Epidermal melanocyte (primary cell): ENCODE data around the gene ALX4.

Experiments used
- DNase-seq: peaks from one replicate; pipeline ENCODE4 v3.0.0; 2011; ENCODE audit warnings: low spot score; ENCODE audit not compliant: insufficient read length

Gene ALX4

GRCh38 chr11:44244639-44245310, 65.2 kb downstream of the ALX4 start:
- no peak for DNase-seq

DNA sequence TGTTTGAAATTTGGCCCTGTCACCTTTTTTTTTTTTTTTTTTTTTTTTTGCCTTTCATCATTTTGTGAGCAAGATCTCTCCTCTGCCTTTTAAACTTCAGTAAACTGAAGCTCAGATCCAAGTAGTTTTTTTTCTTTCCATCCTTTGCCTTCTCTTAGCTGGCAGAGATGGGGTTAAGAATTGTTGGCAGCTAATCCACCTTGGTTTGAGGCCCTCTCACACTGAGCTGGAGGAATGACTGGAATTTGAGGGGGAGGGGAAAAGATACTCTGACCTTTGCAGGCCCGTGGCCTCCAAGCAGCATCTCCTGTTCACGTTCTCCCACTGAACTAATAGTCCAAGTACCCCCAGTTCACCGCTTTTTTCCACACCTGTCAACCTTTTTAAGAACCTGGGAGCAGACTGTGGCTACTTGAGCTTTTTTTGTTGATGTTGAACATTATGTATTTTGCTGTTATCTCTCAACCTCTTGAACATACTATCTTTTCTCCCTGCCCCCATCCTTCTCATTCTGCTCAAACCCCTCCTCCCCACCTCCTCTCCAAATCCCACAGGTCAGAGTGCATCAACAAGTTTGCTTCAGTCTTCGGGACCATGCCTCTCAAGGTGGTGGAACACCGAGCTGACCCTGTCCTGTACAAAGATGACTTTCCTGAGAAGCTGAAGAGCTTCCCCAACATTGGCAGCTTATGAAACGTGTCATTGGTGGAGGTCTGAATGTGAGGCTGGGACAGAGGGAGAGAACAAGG, 66.2 kb downstream of the ALX4 start:
- no peak for DNase-seq

DNA sequence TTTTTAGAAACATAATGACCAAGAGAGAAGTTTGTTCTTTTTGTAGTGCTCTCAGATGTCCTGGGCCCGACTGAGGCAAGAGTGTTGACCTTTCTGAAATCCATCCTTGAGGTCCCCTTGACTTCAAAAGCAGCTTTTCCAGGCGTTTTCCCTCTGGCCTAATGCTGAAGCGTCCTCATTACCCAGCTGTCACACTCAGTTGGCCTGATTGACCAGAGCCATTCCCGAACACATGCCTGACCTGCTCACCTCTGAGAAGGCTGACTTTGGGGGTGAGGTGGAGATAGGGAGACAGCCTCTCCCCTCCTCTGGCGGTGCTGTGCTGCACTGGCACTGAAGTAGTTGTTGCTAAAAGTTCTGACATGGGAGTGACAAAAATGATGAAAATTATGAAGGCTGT, 66.9 kb downstream of the ALX4 start:
- no peak for DNase-seq

- DNase-seq, result no peak
These were observed 68.1 kb downstream of the ALX4 start for GRCh38 chr11:44241851-44242250.

DNA sequence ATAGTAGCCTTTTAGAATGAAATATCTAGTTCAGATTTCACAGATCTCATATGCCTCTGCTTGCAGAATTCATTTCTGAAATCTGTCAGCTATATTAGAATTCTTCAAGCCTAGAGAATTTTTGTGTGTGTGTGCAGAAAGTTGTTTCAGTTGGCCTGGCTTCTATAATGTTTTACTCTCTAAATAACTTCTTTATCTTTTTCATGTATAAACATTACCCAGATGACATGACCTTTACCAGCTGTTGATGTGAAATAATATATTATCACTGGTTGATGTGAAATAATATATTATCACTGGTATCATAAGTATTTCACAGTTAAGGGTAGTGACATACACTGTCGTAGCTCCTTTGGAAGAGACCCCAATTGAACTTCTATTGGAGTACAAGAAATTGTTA, 72.8 kb downstream of the ALX4 start:
- no peak for DNase-seq

DNA sequence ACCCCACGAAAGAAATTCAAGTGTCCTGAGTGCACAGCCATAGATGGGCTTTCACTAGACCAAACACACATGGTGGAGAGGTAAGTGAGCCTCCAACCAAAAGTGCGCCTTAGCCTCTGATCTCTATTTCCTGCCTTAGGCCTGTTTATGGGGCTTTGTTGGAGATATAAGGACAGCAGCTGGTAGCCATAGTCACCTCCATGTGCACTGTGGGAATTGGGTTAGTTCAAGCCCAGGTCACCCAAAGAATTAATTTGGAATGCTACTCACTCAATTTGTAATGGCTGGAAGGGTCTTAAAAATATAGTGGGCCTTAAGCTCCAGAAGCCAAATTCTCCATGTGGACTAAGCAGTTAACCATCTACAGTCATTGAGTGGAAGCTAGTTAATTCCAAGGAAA, 73.6 kb downstream of the ALX4 start:
- no peak for DNase-seq

DNA sequence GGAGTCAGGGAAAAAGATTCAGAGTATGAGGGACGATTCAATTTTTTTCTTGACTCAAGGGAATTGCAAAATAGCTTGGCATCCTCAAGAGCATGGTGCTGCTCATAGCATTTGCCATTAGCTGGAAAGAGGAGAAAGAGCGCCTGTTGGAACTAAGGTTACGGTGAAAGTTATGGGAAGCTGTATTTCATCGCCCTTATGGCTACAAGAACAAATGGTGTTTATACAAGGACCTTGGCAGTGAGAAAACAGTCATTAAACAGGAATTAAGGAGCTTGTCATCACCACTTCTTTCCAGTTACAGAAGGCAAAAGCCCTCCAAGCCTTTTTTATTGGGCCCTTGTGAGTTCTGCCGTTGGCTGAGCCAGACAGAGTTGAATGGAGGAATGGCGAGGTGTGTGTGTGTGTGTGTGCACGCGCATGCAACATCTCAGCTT, 74.2 kb downstream of the ALX4 start:
- DNase-seq, result no peak

- DNase-seq, result no peak
These were observed 80.3 kb downstream of the ALX4 start for GRCh38 chr11:44229624-44230023.

DNA sequence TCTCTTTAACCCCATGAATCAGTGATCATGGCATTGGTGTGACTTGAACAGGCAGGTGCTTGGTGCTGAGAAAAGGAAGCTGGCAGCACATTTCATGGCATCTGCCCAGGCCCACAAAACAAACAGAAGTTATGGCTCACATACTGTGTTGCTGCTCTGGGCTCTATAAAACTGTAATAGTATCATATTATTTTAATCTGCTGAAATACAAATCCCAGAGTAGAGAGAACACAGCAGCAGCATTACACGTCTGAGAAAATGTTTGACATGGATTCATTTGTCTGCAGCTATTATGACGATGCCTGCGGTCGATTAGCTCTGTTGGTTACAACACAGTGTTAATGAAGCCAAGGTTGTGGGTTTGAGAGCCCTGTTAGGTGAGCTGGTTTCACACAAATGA, 80.8 kb downstream of the ALX4 start:
- no peak for DNase-seq

- DNase-seq, result no peak
These were observed 81.6 kb downstream of the ALX4 start for GRCh38 chr11:44228379-44228778.

DNA sequence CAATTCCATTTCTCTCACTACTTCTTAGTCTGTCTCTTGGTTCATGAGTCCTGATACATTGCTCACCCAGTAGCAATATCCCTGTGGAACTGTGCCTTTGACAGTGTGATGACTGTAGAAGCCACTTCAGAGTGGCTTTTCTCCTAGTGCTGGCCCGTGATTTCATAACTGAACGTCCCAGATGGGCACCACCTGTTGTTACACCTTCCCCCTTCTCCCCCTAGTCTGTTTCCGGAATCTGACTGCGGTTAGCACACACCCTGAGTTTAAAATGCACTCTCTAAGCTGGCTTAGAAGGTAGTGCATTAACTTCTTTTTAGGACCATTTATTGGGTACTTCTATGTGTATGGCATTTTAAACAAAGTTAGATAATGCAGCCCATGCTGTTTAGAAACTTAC, 83.0 kb downstream of the ALX4 start:
- DNase-seq, result no peak

GRCh38 chr11:44226490-44226889, 83.4 kb downstream of the ALX4 start:
- DNase-seq, result no peak

- no peak for DNase-seq
These were observed 85.0 kb downstream of the ALX4 start for GRCh38 chr11:44224867-44225501.

DNA sequence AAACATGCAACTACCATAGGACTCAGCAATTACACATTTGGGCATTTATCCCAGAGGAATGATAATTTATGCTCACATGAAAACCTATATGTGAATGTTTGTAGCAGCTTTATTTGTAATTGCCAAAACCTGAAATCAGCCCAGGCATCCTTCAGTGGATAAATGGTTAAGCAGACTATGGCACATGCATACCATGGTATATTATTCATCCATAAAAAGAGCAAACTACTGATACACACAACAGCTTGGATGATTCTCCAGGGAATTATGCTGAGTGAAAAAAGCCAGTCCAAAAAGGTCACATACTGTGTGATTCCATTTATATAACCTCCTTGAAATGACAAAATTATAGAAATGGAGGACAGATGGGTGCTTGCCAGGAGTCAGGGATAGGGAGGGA, 86.7 kb downstream of the ALX4 start:
- DNase-seq, result no peak

DNA sequence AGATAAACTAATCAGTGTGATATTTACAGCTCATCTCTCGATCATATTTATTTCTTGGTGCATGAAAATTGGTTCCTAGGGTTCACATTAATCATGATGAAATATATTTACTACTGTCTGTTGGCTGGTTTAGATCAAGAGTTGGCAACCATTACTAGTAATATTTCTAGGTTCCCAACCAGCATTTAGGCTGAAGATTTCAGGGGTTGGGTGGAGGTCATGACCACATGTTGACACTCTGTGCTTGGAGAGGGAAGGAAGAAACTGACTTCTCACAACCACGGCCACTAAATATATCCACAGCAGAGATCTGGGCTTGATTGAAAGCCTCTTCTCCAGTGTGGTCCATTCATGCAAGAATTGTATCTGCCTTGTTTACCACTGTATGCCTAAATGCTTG, 87.9 kb downstream of the ALX4 start:
- DNase-seq, result no peak

DNA sequence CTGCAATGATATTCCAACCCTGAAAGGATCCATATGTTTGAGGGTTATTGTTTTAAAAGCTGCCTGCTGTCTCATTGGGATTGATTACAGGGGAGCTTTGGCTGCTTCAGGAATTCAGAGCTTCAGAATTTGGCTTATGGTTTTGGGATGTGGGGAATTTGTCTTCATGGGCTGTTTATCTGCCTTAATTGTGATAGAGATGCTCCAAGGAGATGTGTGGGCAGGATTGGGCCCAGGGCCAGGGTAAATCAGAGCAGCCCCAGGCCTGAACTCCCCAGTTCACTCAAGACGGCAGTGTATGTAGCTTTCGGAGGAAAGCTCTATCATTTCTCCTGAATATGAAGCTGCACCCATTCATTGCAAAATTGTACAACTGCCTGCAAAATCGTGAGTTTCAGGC, 88.5 kb downstream of the ALX4 start:
- no peak for DNase-seq

DNA sequence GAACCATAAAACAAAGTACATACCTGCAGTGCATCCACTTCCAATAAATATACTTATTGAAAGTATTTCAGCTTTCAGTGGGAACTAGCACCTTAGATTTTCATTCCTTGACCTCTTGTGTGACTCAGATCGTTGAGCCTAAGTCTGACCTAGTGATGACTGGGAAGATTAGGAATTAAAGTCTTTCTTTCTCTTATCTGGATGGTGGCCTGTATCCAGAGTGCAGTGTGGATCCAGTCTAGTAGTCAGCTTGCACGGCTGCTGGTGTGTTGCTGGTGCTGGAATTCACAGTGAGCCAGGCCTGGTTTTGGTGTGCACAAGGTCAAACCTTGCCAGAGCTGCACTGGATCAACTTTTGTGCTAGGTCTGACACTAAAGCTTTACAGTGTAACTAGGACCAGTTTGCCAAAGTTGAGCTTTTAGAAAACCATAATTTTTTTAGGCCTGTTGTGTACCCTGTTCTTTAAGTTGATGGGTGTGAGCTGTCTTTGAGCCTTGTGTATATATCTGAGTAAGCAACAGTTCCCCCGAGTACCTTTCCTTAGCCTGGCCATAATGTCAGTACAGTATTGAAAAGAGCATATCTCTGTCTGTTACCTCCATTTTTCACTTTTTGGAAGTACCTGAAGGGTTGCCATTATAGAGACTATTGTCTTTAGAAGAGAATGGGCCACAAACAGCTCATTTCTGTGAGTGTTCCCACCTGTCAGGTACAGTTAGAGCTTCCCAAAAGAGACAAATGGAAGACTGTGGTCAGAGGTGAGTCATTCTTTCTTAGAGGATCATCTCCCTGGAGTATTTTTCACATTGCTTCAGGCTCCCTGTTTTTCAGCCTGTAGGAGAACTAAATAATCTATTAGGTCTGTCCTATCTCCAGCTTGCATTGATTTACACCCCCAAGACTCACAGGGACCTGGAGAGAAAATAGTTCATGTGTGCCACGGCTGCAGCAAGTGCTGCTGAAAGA, 89.8 kb downstream of the ALX4 start:
- no peak for DNase-seq

DNA sequence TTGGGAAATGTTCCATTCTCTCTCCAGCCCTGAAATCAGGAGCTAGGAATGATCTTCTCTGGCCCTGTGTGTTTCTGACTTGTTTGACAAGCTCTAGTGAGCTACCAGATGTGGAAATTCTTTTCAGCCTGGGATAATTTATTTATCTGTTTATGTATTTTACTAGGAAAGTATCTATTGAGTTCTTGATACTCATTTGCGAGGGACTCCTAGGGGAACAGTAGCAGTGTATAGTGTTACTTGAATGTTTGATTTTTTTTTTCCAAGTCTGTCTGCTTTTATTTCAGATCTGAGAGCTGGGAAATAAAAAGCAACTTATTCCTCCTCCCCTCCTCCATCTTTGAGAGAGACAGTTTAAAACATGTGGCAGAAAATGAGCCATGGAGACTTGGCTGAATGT, 92.5 kb downstream of the ALX4 start:
- DNase-seq, result no peak

- no peak for DNase-seq
These were observed 96.8 kb downstream of the ALX4 start for GRCh38 chr11:44213148-44213547.

- no peak for DNase-seq
These were observed 97.8 kb downstream of the ALX4 start for GRCh38 chr11:44212128-44212527.
